Gastroesophageal sphincter (tissue), 3 donors: ENCODE results near the gene FAM135A.
A peak's percentile ranks its signal among the peaks of the same experiment; 100 is the strongest.

Experiments
- CTCF ChIP-seq, 4 experiments: fragments of 200-600 bp in 2 of 4; fragments of 450-650 bp in 2 of 4; sonication (generic) in 1 of 4; IDR thresholded peaks; one replicate each; pipeline ENCODE4 v1.5.1; 2017 to 2019; ENCODE audit warnings: antibody characterized with exemption in 4 of 4, mild to moderate bottlenecking in 2 of 4, moderate library complexity in 2 of 4
- EP300 ChIP-seq: sonication (generic); formaldehyde crosslinking; IDR thresholded peaks from one replicate; pipeline ENCODE4 v1.6.1; 2017; ENCODE audit warnings: antibody characterized with exemption, mild to moderate bottlenecking
- POLR2A ChIP-seq, 2 donors: fragments of 450-650 bp; IDR thresholded peaks; one replicate each; pipeline ENCODE4 v1.6.1; 2017; ENCODE audit warnings: antibody characterized with exemption in 2 of 2, mild to moderate bottlenecking in 2 of 2, moderate library complexity in 1 of 2
- POLR2AphosphoS5 ChIP-seq: sonication (generic); formaldehyde crosslinking; IDR thresholded peaks from one replicate; pipeline ENCODE4 v1.6.1; 2017; ENCODE audit warnings: antibody characterized with exemption

- no peak for TF ChIP-seq CTCF (IDR thresholded peaks at IDR 0.05)
- TF ChIP-seq POLR2A (IDR thresholded peaks at IDR 0.05), result peak; percentile 5 to 53
- TF ChIP-seq EP300, result no peak
- TF ChIP-seq POLR2AphosphoS5, result peak; percentile 48
Observed at GRCh38 chr6:70413114-70413991, at the start of gene FAM135A.
